ENCODE measurements around the gene PTPRG. TPM values are rescaled to one million over a fixed set of nuclear protein-coding genes. Genes with fewer than 3 reads are reported as not detected.

PTPRG gene
- total and polyA plus RNA-seq, 12 donors: 6.3 to 119 (median 72.2) TPM

DNA sequence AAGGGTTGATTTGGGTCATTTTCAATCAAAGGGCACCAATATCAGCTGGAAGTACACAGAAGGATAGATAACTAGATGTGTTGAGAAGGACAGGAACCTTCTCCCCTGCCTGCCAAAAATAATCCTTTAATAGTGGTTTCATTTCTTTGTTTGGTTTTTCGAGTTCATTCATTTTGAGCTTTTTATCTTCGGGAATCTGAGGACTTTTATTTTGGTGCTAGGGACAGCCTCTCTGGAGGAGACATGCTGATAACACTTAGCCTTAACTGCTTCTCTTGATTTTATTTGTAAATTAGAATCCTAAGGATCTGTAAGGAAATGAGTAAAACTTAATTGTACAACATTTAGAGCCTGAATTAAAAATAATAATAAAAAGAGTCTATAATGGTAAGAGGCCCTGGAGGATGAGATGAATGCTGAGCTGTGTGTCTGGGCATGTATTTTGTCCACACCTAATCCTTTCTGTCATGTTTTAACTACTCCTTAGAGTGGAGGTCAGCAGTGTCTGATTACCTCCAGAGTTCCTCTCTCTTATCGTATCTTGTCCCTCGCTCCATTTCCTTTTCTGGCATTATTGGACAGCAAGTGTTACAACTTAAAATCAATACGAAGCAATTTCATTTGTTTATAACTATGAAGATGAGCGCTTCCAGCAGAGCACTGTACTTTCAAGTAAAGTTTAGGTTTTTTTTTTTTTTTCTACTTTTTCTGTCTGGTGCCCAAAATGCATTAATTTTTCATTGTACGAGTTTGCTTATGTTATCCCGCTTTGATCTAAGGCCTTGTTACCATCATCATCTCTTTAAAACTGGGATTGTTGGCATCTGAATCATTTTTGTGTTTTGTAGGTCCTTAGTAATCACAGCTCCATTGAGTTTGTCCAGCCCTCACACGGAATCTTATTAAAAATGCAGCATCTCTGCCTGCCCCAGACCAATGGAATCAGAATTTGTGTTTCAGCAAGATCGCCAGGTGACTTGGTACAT lies 22.8 kb downstream of the PTPRG start:
- H3K4me1 ChIP-seq (replicated peaks in 1 of 2): peaks cover 8 to 9% of the 10 kb centered on the region in 2 donors

DNA sequence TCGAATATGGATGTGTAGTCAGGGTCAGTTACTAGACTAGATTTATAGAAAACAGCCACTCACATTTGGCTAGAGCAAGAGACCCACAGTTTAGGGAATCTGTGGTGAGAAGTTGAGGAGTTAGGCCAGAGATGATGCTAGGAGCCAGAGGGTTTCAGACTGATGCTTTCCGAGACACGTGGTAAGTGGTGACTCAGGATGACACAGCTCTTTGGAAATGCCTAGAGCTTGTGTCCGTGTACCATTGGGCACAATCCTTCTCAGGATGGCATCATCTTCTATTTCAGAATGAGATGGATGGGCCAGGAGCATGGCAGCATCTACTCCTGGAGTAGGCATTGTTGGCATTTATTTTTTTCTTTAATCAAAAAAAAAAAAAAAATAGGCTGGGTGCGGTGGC lies 28.5 kb downstream of the PTPRG start:
- no peak for TF ChIP-seq POLR2A (IDR thresholded peaks at IDR 0.05)
- TF ChIP-seq, protein P1, sequence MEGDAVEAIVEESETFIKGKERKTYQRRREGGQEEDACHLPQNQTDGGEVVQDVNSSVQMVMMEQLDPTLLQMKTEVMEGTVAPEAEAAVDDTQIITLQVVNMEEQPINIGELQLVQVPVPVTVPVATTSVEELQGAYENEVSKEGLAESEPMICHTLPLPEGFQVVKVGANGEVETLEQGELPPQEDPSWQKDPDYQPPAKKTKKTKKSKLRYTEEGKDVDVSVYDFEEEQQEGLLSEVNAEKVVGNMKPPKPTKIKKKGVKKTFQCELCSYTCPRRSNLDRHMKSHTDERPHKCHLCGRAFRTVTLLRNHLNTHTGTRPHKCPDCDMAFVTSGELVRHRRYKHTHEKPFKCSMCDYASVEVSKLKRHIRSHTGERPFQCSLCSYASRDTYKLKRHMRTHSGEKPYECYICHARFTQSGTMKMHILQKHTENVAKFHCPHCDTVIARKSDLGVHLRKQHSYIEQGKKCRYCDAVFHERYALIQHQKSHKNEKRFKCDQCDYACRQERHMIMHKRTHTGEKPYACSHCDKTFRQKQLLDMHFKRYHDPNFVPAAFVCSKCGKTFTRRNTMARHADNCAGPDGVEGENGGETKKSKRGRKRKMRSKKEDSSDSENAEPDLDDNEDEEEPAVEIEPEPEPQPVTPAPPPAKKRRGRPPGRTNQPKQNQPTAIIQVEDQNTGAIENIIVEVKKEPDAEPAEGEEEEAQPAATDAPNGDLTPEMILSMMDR (IDR thresholded peaks at IDR 0.05): no peak
- H3K4me1 ChIP-seq (replicated peaks in 1 of 2): peaks cover 0 to 16% of the 10 kb centered on the region in 2 donors
- peak in 4 of 7 donors; percentile 16 to 34 (median 20) for DNase-seq
- intact Hi-C loops (cut with DNase I): no loop called here
- no peak overlapping the region for H3K4me3 ChIP-seq
- no peaks in the 10 kb centered on the region for H3K9me3 ChIP-seq (replicated peaks in 1 of 3)
- no peak overlapping the region for H3K27ac ChIP-seq
- no peaks in the 10 kb centered on the region for H3K27me3 ChIP-seq
- WGBS, 4 donors: 71 to 84% (median 81%) methylated on average over 5 of the region's 5 CpGs
- H3K36me3 ChIP-seq (replicated peaks in 1 of 2): no peaks in the 10 kb centered on the region

More for the DNA sequence above, 22.8 kb downstream of the PTPRG start:
- 63 to 71% (median 68%) methylated on average over 10 of the region's 10 CpGs for WGBS, 4 donors
- no peaks in the 10 kb centered on the region for H3K36me3 ChIP-seq (replicated peaks in 1 of 2)
- intact Hi-C loops (cut with DNase I): no loop called here
- H3K27me3 ChIP-seq: no peaks in the 10 kb centered on the region
- no peak for TF ChIP-seq POLR2A (IDR thresholded peaks at IDR 0.05)
- TF ChIP-seq, protein P1 (IDR thresholded peaks at IDR 0.05): no peak
- H3K27ac ChIP-seq: no peak overlapping the region
- H3K4me3 ChIP-seq: no peak overlapping the region
- H3K9me3 ChIP-seq (replicated peaks in 1 of 3): no peaks in the 10 kb centered on the region
- no peak for DNase-seq

DNA sequence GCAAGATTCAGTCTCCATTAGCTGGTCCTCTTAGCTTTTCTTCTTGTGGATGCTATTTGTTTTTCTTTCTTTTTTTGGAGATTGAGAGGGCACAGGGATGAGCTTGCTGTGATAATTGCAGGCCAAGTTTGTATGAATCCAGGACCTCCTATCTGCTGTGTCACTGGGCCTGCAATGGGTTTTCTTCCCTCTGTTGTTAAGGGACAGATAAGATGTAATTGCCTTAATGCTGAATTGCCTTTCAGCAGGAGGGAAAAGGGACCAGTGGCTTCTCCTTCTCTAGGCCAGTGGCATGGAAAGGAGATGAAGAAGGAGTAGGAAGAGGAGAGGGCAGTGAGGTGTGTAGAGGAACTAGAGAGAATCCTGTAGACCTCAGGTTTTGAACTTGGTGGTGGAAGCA lies 29.9 kb downstream of the PTPRG start:
- Histone ChIP-seq H3K4me1 (replicated peaks in 1 of 2) (peaks cover 7 to 30% of the 10 kb centered on the region in 2 donors), H3K27ac (no peak overlapping the region), H3K36me3 (replicated peaks in 1 of 2) (no peaks in the 10 kb centered on the region), H3K9me3 (replicated peaks in 1 of 3) (no peaks in the 10 kb centered on the region), H3K4me3 (no peak overlapping the region), H3K27me3 (no peaks in the 10 kb centered on the region)
- no peak for TF ChIP-seq POLR2A (IDR thresholded peaks at IDR 0.05)
- TF ChIP-seq, protein P1 (IDR thresholded peaks at IDR 0.05): no peak
- intact Hi-C loops (cut with DNase I): no loop called here
- no peak for DNase-seq

DNA sequence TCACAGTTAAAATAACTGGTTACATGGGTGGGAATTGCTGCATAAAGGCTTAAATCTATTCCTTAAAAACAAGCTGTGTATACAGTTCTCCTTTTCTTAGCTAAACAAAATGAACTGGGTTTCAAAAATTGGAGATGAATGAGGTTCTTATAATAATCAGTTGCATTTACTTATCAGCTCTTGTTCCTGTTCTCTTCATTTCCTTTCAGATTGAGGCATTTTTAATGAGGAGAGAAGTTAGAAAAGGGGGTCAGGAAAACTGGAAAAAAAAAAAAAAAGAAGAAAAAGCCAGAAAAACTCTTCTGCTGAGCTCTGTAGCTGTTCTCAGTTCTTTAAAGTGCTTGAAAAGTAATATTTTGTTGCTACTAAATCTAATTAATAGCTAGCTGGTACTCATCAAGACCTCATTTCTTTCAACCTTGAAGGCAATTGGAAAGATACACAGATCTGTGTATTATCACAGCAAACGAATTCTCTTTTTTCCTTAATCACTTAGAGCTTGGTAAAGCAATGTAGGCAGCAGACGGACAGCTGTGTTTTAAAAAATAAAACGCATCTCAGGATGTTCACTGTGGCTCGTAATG lies 32.2 kb downstream of the PTPRG start:
- Histone ChIP-seq H3K36me3 (replicated peaks in 1 of 2) (no peaks in the 10 kb centered on the region), H3K4me1 (replicated peaks in 1 of 2) (peaks cover 7 to 30% of the 10 kb centered on the region in 2 donors), H3K9me3 (replicated peaks in 1 of 3) (no peaks in the 10 kb centered on the region), H3K27ac (no peak overlapping the region), H3K4me3 (no peak overlapping the region), H3K27me3 (no peaks in the 10 kb centered on the region)
- TF ChIP-seq, protein P1 (IDR thresholded peaks at IDR 0.05): no peak
- no peak for TF ChIP-seq POLR2A (IDR thresholded peaks at IDR 0.05)
- WGBS, 4 donors: 59 to 67% (median 65%) methylated on average over 4 of the region's 4 CpGs
- DNase-seq: no peak
- intact Hi-C loops (cut with DNase I): no loop called here

Data from adrenal gland (tissue), 12 donors.